Parathyroid adenoma (tissue), 2 donors: Measurements from ENCODE around the gene CPEB1.

Source experiments
- H2AFZ ChIP-seq: fragments of 300-600 bp; sonication (generic); one replicate; pipeline ENCODE4 v1.7.0; 2017; ENCODE audit warnings: antibody characterized with exemption, mild to moderate bottlenecking
- H3K27ac ChIP-seq: fragments of 300-600 bp; sonication (generic); one replicate; pipeline ENCODE4 v1.7.0; 2017
- H3K27me3 ChIP-seq: fragments of 300-600 bp; sonication (generic); one replicate; pipeline ENCODE4 v1.7.0; 2017; ENCODE audit warnings: low read length; ENCODE audit not compliant: control insufficient read depth, insufficient read depth
- H3K36me3 ChIP-seq: fragments of 300-600 bp; sonication (generic); one replicate; pipeline ENCODE4 v1.7.0; 2017; ENCODE audit warnings: low read length; ENCODE audit not compliant: control insufficient read depth, insufficient read depth
- H3K4me1 ChIP-seq: fragments of 300-600 bp; sonication (generic); one replicate; pipeline ENCODE4 v1.7.0; 2017; ENCODE audit warnings: control low read depth
- H3K4me2 ChIP-seq: fragments of 300-600 bp; sonication (generic); one replicate; pipeline ENCODE4 v1.7.0; 2017; ENCODE audit warnings: low read length
- H3K4me3 ChIP-seq: fragments of 300-600 bp; sonication (generic); one replicate; pipeline ENCODE4 v1.7.0; 2017; ENCODE audit warnings: low read depth, low read length
- H3K79me2 ChIP-seq: fragments of 300-600 bp; sonication (generic); one replicate; pipeline ENCODE4 v1.7.0; 2017; ENCODE audit warnings: control low read depth
- H3K9ac ChIP-seq: fragments of 300-600 bp; sonication (generic); one replicate; pipeline ENCODE4 v1.7.0; 2017; ENCODE audit warnings: mild to moderate bottlenecking
- H3K9me3 ChIP-seq: fragments of 300-600 bp; sonication (generic); one replicate; pipeline ENCODE4 v1.7.0; 2017; ENCODE audit warnings: low read length; ENCODE audit not compliant: control insufficient read depth
- CTCF ChIP-seq: fragments of 300-600 bp; sonication (generic); IDR thresholded peaks from one replicate; pipeline ENCODE4 v1.7.0; 2017; ENCODE audit warnings: antibody characterized with exemption, mild to moderate bottlenecking
- donor health status: primary hyperparathyroidism.

CPEB1 gene

GRCh38 chr15:82640672-82641071 lies 6.5 kb downstream of the CPEB1 start:
- peaks cover 3% of the 10 kb centered on the region for H3K4me1 ChIP-seq
- no peaks in the 10 kb centered on the region for H3K79me2 ChIP-seq
- no peak overlapping the region for H2AFZ ChIP-seq
- H3K27me3 ChIP-seq: no peaks in the 10 kb centered on the region
- TF ChIP-seq CTCF: no peak
- H3K4me2 ChIP-seq: no peak overlapping the region
- no peak overlapping the region for H3K4me3 ChIP-seq
- no peak overlapping the region for H3K9ac ChIP-seq
- no peaks in the 10 kb centered on the region for H3K9me3 ChIP-seq
- no peaks in the 10 kb centered on the region for H3K36me3 ChIP-seq
- no peak overlapping the region for H3K27ac ChIP-seq

- no peak for TF ChIP-seq CTCF
- Histone ChIP-seq H3K36me3 (no peaks in the 10 kb centered on the region), H3K27me3 (no peaks in the 10 kb centered on the region), H3K9ac (no peak overlapping the region), H3K4me3 (no peak overlapping the region), H2AFZ (no peak overlapping the region), H3K79me2 (no peaks in the 10 kb centered on the region), H3K4me2 (no peak overlapping the region), H3K9me3 (no peaks in the 10 kb centered on the region), H3K4me1 (no peaks in the 10 kb centered on the region), H3K27ac (no peak overlapping the region)
Observed at GRCh38 chr15:82635798-82636197, 11.4 kb downstream of the CPEB1 start.

- no peak overlapping the region for H3K4me2 ChIP-seq
- no peaks in the 10 kb centered on the region for H3K4me1 ChIP-seq
- no peak overlapping the region for H3K4me3 ChIP-seq
- no peak overlapping the region for H2AFZ ChIP-seq
- H3K27ac ChIP-seq: no peak overlapping the region
- H3K27me3 ChIP-seq: no peaks in the 10 kb centered on the region
- no peak overlapping the region for H3K9ac ChIP-seq
- no peaks in the 10 kb centered on the region for H3K79me2 ChIP-seq
- no peaks in the 10 kb centered on the region for H3K9me3 ChIP-seq
- no peaks in the 10 kb centered on the region for H3K36me3 ChIP-seq
- no peak for TF ChIP-seq CTCF
Observed at GRCh38 chr15:82630033-82630432, 17.1 kb downstream of the CPEB1 start.

- Histone ChIP-seq H3K36me3 (no peaks in the 10 kb centered on the region), H3K4me1 (no peaks in the 10 kb centered on the region)
- TF ChIP-seq CTCF: no peak
Observed at GRCh38 chr15:82625136-82625535, 22.0 kb downstream of the CPEB1 start.

GRCh38 chr15:82624438-82624837 lies 22.7 kb downstream of the CPEB1 start:
- no peak overlapping the region for H3K9ac ChIP-seq
- H3K4me1 ChIP-seq: no peaks in the 10 kb centered on the region
- no peaks in the 10 kb centered on the region for H3K9me3 ChIP-seq
- no peak overlapping the region for H3K4me2 ChIP-seq
- H3K27ac ChIP-seq: no peak overlapping the region
- H2AFZ ChIP-seq: no peak overlapping the region
- no peaks in the 10 kb centered on the region for H3K36me3 ChIP-seq
- no peaks in the 10 kb centered on the region for H3K27me3 ChIP-seq
- no peak overlapping the region for H3K4me3 ChIP-seq
- no peak for TF ChIP-seq CTCF
- no peaks in the 10 kb centered on the region for H3K79me2 ChIP-seq

More at GRCh38 chr15:82625136-82625535, 22.0 kb downstream of the CPEB1 start:
- H2AFZ ChIP-seq: no peak overlapping the region
- H3K27me3 ChIP-seq: no peaks in the 10 kb centered on the region
- H3K9ac ChIP-seq: no peak overlapping the region
- no peaks in the 10 kb centered on the region for H3K9me3 ChIP-seq
- no peak overlapping the region for H3K4me3 ChIP-seq
- no peak overlapping the region for H3K4me2 ChIP-seq
- no peak overlapping the region for H3K27ac ChIP-seq
- no peaks in the 10 kb centered on the region for H3K79me2 ChIP-seq
